Retinal pigment epithelial cell (primary cell): ENCODE measurements around the gene GPATCH8.

Experiments used
- DNase-seq: peaks from one replicate; pipeline ENCODE4 v3.0.0-alpha.2; 2010; ENCODE audit warnings: low read depth
- H3K4me3 ChIP-seq: 2 replicates; pipeline ENCODE4 v1.5.1; 2011; ENCODE audit warnings: mild to moderate bottlenecking, low read length, control low read depth, moderate library complexity
- CTCF ChIP-seq: conservative IDR thresholded peaks from 2 replicates; pipeline ENCODE4 v1.5.1; 2011; ENCODE audit warnings: low read depth, low read length, control low read depth, inconsistent platforms

The GPATCH8 gene

GRCh38 chr17:44380767-44381166 lies 122.4 kb downstream of the GPATCH8 start:
- TF ChIP-seq CTCF: no peak
- no peak for DNase-seq
- H3K4me3 ChIP-seq: no peak overlapping the region

GRCh38 chr17:44379887-44380286 lies 123.3 kb downstream of the GPATCH8 start:
- DNase-seq: no peak
- H3K4me3 ChIP-seq: no peak overlapping the region
- TF ChIP-seq CTCF: no peak

- H3K4me3 ChIP-seq: no peak overlapping the region
- no peak for DNase-seq
- TF ChIP-seq CTCF: no peak
Measured at GRCh38 chr17:44378171-44378705, 125.0 kb downstream of the GPATCH8 start.

GRCh38 chr17:44376779-44377178 lies 126.4 kb downstream of the GPATCH8 start:
- no peak for DNase-seq
- H3K4me3 ChIP-seq: no peak overlapping the region
- TF ChIP-seq CTCF: no peak

GRCh38 chr17:44376124-44376523 lies 127.1 kb downstream of the GPATCH8 start:
- no peak overlapping the region for H3K4me3 ChIP-seq
- TF ChIP-seq CTCF: peak; percentile 67
- no peak for DNase-seq

GRCh38 chr17:44375196-44376017 lies 127.8 kb downstream of the GPATCH8 start:
- no peak for TF ChIP-seq CTCF

More at GRCh38 chr17:44375196-44376017, 127.8 kb downstream of the GPATCH8 start:
- no peak for DNase-seq
- no peak overlapping the region for H3K4me3 ChIP-seq
